ENCODE measurements around the gene WIPF3. TPM values are rescaled to one million over a fixed set of nuclear protein-coding genes. Genes with fewer than 3 reads are reported as not detected.

WIPF3 gene
- total RNA-seq, 2 experiments from 2014 or later: not detected

GRCh38 chr7:29892231-29892630 lies 85.9 kb downstream of the WIPF3 start:
- intact Hi-C loops (cut with micrococcal nuclease): no loop called here
- DNase-seq (no peak), ATAC-seq (no peak)
- peaks cover 3% of the 10 kb centered on the region for H3K9me3 Mint-ChIP-seq
- H3K36me3 Mint-ChIP-seq (ENCODE audit: low read depth): no peaks in the 10 kb centered on the region
- CTCF ChIA-PET: no interaction called here
- no peak for TF ChIP-seq CTCF (IDR thresholded peaks at IDR 0.05)
- H3K4me1 Mint-ChIP-seq (ENCODE audit: low read depth): no peaks in the 10 kb centered on the region
- POLR2A ChIA-PET: no interaction called here
- no peak overlapping the region for H3K27ac Mint-ChIP-seq
- peaks cover 2% of the 10 kb centered on the region for H3K27me3 Mint-ChIP-seq
- H3K4me3 Mint-ChIP-seq: no peak overlapping the region

GRCh38 chr7:29893351-29893965 lies 87.2 kb downstream of the WIPF3 start:
- ATAC-seq (no peak), DNase-seq (no peak)
- ChIA-PET POLR2A (no interaction called here), CTCF (no interaction called here)
- Mint-ChIP-seq H3K9me3 (peaks cover 3% of the 10 kb centered on the region), H3K36me3 (ENCODE audit: low read depth) (no peaks in the 10 kb centered on the region), H3K27me3 (peaks cover 9% of the 10 kb centered on the region), H3K27ac (no peak overlapping the region), H3K4me1 (ENCODE audit: low read depth) (no peaks in the 10 kb centered on the region), H3K4me3 (no peak overlapping the region)
- intact Hi-C loops (cut with micrococcal nuclease): no loop called here
- TF ChIP-seq CTCF (IDR thresholded peaks at IDR 0.05): no peak

- POLR2A ChIA-PET: no interaction called here
- Mint-ChIP-seq H3K4me3 (no peak overlapping the region), H3K36me3 (ENCODE audit: low read depth) (no peaks in the 10 kb centered on the region), H3K9me3 (peaks cover 5% of the 10 kb centered on the region), H3K27me3 (peaks cover 8% of the 10 kb centered on the region), H3K27ac (no peak overlapping the region), H3K4me1 (ENCODE audit: low read depth) (no peaks in the 10 kb centered on the region)
- CTCF ChIA-PET: no interaction called here
- ATAC-seq: no peak
- intact Hi-C loops (cut with micrococcal nuclease): no loop called here
- no peak for DNase-seq
- TF ChIP-seq CTCF (IDR thresholded peaks at IDR 0.05): no peak
Measured at GRCh38 chr7:29894256-29894655, 87.9 kb downstream of the WIPF3 start.

DNA sequence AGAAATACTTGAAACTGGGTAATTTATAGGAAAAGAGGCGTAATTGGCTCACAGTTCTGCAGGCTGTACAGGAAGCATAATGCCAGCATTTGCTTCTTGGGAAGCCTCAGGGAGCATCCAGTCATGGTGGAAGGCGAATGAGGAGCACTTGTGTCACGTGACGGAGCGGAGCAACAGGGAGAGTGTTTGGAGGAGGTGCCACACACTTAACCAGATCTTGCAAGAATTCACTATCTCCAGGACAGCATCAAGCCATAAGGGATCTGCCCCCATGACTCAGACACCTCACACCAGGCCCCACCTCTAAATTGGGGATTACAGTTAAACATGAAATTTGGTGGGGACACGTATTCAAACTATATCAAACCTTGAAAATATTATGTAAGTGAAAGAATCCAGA lies 89.3 kb downstream of the WIPF3 start:
- H3K27ac Mint-ChIP-seq: no peak overlapping the region
- ATAC-seq: no peak

More for the DNA sequence above, 89.3 kb downstream of the WIPF3 start:
- no peak for DNase-seq
- CTCF ChIA-PET: interaction anchor here (1.4 kb wide), 1 partner anchor 27 kb away, joined by 4 read pairs; no protein-coding TSS in a partner anchor
- Mint-ChIP-seq H3K9me3 (peaks cover 5% of the 10 kb centered on the region), H3K27me3 (peaks cover 8% of the 10 kb centered on the region), H3K4me1 (ENCODE audit: low read depth) (no peaks in the 10 kb centered on the region), H3K36me3 (ENCODE audit: low read depth) (no peaks in the 10 kb centered on the region), H3K4me3 (no peak overlapping the region)
- intact Hi-C loops (cut with micrococcal nuclease): no loop called here
- no peak for TF ChIP-seq CTCF (IDR thresholded peaks at IDR 0.05)
- POLR2A ChIA-PET: no interaction called here
